ENCODE measurements around the gene DENND4A. TPM values are rescaled to one million over a fixed set of nuclear protein-coding genes. Genes with fewer than 3 reads are reported as not detected.
A peak's percentile ranks its signal among the peaks of the same experiment; 100 is the strongest.

DENND4A gene
- total and polyA plus RNA-seq, 10 of the 15 experiments (the other 5 are each of a cell fraction or from before 2014, with no cell fraction given) = 14.2 to 81.8 (median 34.1) TPM

DNA sequence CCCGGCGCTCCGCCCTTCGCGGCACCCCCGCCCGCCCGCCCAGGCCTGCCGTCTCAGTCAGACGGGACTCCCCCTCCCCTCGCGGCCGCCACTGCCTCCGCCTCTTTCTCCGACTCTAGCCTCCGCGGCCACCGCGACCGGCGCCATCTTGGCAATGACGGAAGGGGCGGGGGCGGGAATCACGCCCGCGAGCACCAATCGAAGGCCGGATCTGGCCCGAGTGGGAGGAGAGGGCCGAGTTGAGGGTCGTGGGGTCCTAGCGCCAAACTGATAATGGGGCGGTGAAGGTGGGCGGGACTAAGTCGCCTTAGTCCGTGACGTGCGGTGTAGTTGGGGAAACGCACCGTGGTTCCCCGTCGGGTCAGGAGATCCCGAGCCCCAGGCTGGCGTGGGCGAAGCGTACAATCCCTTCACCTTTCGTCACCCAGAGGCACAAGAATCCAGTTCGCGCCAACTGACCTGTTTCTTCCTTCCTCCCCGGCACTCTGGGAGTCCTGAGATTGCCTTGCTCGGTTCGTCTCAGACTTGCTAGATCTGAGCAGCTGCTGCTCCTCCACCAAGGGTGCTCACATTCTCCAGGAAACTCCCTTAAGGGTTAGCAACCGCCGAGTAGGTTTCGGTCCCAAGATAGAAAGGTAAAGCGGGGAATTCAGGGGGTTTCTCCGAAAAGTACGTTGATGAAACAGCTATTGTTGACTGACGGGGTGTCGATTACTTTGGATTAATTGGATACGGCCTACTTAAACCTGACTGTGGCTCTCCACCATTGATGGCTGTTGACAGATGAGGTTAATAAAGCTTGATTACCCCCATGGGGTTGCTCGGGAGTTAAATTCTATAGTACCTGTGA, at the start of gene DENND4A (continued):
- TF ChIP-seq, protein P1, sequence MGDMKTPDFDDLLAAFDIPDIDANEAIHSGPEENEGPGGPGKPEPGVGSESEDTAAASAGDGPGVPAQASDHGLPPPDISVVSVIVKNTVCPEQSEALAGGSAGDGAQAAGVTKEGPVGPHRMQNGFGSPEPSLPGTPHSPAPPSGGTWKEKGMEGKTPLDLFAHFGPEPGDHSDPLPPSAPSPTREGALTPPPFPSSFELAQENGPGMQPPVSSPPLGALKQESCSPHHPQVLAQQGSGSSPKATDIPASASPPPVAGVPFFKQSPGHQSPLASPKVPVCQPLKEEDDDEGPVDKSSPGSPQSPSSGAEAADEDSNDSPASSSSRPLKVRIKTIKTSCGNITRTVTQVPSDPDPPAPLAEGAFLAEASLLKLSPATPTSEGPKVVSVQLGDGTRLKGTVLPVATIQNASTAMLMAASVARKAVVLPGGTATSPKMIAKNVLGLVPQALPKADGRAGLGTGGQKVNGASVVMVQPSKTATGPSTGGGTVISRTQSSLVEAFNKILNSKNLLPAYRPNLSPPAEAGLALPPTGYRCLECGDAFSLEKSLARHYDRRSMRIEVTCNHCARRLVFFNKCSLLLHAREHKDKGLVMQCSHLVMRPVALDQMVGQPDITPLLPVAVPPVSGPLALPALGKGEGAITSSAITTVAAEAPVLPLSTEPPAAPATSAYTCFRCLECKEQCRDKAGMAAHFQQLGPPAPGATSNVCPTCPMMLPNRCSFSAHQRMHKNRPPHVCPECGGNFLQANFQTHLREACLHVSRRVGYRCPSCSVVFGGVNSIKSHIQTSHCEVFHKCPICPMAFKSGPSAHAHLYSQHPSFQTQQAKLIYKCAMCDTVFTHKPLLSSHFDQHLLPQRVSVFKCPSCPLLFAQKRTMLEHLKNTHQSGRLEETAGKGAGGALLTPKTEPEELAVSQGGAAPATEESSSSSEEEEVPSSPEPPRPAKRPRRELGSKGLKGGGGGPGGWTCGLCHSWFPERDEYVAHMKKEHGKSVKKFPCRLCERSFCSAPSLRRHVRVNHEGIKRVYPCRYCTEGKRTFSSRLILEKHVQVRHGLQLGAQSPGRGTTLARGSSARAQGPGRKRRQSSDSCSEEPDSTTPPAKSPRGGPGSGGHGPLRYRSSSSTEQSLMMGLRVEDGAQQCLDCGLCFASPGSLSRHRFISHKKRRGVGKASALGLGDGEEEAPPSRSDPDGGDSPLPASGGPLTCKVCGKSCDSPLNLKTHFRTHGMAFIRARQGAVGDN (IDR thresholded peaks at IDR 0.05) = peak; percentile 43; the same call in 1 of the 2 replicates

DNA sequence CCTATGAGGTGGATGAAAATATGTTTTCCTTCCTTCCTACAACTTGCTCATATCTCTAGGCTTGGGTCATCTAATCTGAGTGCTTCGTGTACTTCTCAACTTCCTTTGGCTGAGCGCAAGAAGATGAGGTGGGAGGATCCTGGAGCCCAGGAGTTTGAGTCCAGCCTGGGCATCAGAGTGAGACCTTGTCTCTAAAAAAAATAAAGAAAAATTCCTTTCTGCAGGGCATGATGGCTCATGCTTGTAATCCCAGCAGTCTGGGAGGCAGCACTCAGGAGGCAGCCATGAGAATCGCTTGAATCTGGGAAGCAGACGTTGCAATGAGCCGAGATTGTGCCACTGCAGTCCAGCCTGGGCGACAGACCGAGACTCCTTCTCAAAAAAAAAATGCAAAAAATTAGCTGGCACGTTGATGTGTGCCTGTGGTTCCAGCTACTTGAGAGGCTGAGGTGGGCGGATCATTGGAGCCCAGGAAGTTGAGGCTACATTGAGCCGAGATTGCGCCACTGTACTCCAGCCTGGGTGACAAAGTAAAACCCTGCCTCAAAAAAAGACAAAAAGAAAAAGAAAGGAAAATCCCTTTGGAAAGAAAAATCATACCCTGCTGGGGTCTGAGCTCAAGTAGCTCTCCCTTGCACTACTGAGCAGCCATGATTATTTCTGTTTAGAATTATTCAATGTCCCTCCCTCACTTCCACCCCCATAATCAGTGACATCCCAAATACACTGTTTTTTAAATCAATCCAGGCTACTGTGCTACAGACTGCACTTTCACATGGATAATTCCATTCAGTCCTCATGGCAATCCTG, 49.2 kb upstream of the DENND4A start:
- Histone ChIP-seq H3K27me3 (replicated peaks in 1 of 2; ENCODE audit: control insufficient read depth in 2 of 2, insufficient read depth in 2 of 2, low read length in 1 of 2) (no peaks in the 10 kb centered on the region), H4K20me1 (ENCODE audit: control insufficient read depth, insufficient read depth) (no peaks in the 10 kb centered on the region), H3K9ac (ENCODE audit: control insufficient read depth, insufficient read depth, low read length) (no peak overlapping the region), H3K27ac (ENCODE audit: control insufficient read depth, insufficient read depth) (no peak overlapping the region), H3K4me1 (ENCODE audit: control insufficient read depth, insufficient read depth, low read length) (0 out of 2 replicates have a peak, but pooled peaks cover 3% of the 10 kb centered on the region), H3K4me2 (ENCODE audit: control insufficient read depth, insufficient read depth) (no peak overlapping the region), H3K4me3 (no peak overlapping the region), H3K36me3 (ENCODE audit: control insufficient read depth in 2 of 2, insufficient read depth in 2 of 2, low read length in 1 of 2) (no peaks in the 10 kb centered on the region), H2AFZ (ENCODE audit: control insufficient read depth, low read depth, low read length) (no peak overlapping the region), H3K79me2 (ENCODE audit: control insufficient read depth, insufficient read depth, low read length) (no peaks in the 10 kb centered on the region), H3K9me3 (replicated peaks; ENCODE audit: control insufficient read depth, insufficient read depth, low read length) (no peaks in the 10 kb centered on the region)
- SMC1A ChIA-PET (ENCODE audit: uncharacterized antibody, unreplicated experiment) = interaction anchor here (1.0 to 2.1 kb wide), 5 partner anchors 11 to 207 kb away, joined by 3 to 9 read pairs (median 4); no protein-coding TSS in a partner anchor
- CTCF ChIA-PET = interaction anchor here (0.6 to 2.8 kb wide), 3 partner anchors 8 to 158 kb away, joined by 3 to 18 read pairs (median 3); no protein-coding TSS in a partner anchor
- RAD21 ChIA-PET (ENCODE audit: unreplicated experiment) = no interaction called here
- WGBS (ENCODE audit: insufficient coverage, insufficient replicate concordance, low lambda C conversion rate, missing lambda C conversion rate) = 41% methylated on average over 11 of the region's 11 CpGs
- no peak for ATAC-seq
- no peak for DNase-seq (ENCODE audit: low read depth, low spot score)
- in situ Hi-C loops (cut with MboI) = no loop called here
- intact Hi-C loops (cut with micrococcal nuclease; ENCODE audit: unreplicated experiment) = no loop called here
- POLR2A ChIA-PET = interaction anchor here (0.6 to 2.7 kb wide), 5 partner anchors 10 to 260 kb away, joined by 3 to 8 read pairs (median 3); no protein-coding TSS in a partner anchor
- no TSS peak for BruUV-seq (replicated peaks)
- no peak for FAIRE-seq
- no peak for TF ChIP-seq CEBPB (IDR thresholded peaks at IDR 0.05; ENCODE audit: borderline replicate concordance in 1 of 2, low read depth in 2 of 2, low read length in 2 of 2)
- no peak for TF ChIP-seq MYC (IDR thresholded peaks at IDR 0.05; ENCODE audit: insufficient read depth, insufficient read length, insufficient replicate concordance, low read length, severe bottlenecking)
- TF ChIP-seq SRF (IDR thresholded peaks at IDR 0.05; ENCODE audit: low read depth in 2 of 2, low read length in 2 of 2) = no peak
- TF ChIP-seq KAT2A (conservative IDR thresholded peaks at IDR 0.05; ENCODE audit: control insufficient read depth, low read depth, low read length) = no peak
- TF ChIP-seq, protein P2, sequence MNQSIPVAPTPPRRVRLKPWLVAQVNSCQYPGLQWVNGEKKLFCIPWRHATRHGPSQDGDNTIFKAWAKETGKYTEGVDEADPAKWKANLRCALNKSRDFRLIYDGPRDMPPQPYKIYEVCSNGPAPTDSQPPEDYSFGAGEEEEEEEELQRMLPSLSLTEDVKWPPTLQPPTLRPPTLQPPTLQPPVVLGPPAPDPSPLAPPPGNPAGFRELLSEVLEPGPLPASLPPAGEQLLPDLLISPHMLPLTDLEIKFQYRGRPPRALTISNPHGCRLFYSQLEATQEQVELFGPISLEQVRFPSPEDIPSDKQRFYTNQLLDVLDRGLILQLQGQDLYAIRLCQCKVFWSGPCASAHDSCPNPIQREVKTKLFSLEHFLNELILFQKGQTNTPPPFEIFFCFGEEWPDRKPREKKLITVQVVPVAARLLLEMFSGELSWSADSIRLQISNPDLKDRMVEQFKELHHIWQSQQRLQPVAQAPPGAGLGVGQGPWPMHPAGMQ (IDR thresholded peaks at IDR 0.05; ENCODE audit: borderline replicate concordance) = no peak
- TF ChIP-seq TBL1XR1 (IDR thresholded peaks at IDR 0.05; ENCODE audit: low read depth, low read length) = no peak
- no peak for TF ChIP-seq RFX5 (IDR thresholded peaks at IDR 0.05; ENCODE audit: low read depth, low read length)
- TF ChIP-seq, protein P3, sequence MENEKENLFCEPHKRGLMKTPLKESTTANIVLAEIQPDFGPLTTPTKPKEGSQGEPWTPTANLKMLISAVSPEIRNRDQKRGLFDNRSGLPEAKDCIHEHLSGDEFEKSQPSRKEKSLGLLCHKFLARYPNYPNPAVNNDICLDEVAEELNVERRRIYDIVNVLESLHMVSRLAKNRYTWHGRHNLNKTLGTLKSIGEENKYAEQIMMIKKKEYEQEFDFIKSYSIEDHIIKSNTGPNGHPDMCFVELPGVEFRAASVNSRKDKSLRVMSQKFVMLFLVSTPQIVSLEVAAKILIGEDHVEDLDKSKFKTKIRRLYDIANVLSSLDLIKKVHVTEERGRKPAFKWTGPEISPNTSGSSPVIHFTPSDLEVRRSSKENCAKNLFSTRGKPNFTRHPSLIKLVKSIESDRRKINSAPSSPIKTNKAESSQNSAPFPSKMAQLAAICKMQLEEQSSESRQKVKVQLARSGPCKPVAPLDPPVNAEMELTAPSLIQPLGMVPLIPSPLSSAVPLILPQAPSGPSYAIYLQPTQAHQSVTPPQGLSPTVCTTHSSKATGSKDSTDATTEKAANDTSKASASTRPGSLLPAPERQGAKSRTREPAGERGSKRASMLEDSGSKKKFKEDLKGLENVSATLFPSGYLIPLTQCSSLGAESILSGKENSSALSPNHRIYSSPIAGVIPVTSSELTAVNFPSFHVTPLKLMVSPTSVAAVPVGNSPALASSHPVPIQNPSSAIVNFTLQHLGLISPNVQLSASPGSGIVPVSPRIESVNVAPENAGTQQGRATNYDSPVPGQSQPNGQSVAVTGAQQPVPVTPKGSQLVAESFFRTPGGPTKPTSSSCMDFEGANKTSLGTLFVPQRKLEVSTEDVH (IDR thresholded peaks at IDR 0.05; ENCODE audit: low read depth, partially characterized antibody) = no peak
- no peak for TF ChIP-seq SMAD5 (IDR thresholded peaks at IDR 0.05; ENCODE audit: low read depth)

Measured in GM12878 (cell line).